Daoy (cell line): ENCODE results near the gene AP2A2. TPM values are rescaled to one million over a fixed set of nuclear protein-coding genes. Genes with fewer than 3 reads are reported as not detected.

Source experiments
- DNase-seq: peaks from one replicate; pipeline ENCODE4 v3.0.0-alpha.2; 2015; ENCODE audit warnings: low read depth
- total RNA-seq: library from RNA; depleted of rRNA; stranded (reverse); fragments of >200 nt; shearing (Covaris generic); gene quantifications from 2 replicates; pipeline ENCODE4 v1.2.3, GENCODE V29; 2014; rRNA removed

Gene AP2A2
- total RNA-seq = 14.3 and 15.8 TPM in 2 replicates

DNA sequence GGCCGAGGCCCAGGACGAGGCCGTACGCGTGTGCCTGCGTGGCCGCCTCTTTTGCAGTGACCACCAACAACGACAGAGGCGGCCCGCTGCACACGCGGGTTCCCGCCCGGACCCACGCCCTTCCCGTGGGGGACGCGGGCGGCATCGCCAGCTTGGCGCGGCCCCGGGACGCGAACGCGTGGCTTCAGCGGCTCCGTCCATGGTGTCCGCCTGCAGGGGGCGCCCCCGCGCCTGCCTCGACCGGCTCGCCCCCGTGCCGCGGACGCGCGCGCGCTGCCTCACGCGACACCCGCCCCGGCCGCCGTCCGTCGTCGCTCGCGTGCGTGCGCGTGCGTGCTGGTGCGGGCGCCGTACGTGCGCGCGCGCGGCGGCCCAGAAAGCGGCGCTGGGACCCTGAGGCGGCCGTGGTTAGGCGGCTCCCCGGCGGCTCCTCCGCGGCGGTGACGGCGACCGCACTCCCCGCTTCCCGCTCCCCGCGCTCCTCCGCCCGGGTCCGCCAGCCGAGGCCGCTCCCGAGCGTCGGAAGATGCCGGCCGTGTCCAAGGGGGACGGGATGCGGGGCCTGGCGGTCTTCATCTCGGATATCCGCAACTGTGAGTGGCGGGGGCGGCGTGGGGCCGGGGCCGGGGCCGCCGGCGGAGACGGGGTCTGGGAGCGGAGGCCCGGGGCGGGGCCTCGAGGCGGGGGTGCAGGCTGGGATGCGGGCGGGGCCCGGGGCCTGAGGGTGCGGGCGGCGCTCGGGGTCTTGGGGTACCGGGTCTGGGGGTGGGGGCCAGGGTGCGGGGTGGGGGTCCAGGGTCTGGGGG lies at the start of gene AP2A2:
TSS of gene AP2A2 (plus strand) at position 375 of the 806 bp plus-strand sequence. CDS start at position 527, 152 bp downstream.
- DNase-seq = peak; percentile 93

DNA sequence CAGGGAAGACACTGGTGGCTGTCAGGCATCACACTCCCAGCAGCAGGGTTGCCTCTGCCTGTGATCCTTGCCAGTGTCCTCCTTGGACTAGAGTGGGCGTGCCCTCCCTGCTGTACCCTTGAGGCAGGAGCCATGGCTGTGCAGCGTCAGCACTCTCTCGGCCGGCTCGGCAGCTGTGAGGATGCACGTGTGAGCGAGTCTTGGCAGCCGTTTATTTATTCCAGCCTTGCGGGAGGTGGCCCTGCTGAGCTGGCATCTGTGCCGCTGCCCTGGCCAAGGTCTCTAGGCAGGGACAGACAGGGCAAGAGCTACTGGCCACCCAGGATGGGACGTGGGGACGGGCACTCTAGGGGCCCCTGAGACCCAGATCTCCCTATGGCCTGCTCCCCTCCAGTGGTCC lies 49.1 kb upstream of the AP2A2 start:
- no peak for DNase-seq

DNA sequence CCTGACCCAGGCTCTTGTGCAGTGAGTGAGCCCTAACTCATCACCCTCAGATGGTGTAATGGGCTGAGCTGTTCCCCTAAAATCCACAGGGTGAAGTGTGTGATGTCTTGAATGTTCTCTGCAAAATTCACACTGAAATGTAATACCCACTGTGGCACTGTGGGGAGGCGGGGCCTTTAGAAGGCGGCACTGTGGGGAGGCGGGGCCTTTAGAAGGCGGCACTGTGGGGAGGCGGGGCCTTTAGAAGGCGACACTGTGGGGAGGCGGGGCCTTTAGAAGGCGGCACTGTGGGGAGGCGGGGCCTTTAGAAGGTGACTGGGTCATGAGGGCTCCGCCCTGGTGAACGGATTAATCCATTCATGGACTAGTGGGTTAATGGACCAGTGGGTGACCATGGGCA lies 48.1 kb upstream of the AP2A2 start:
- no peak for DNase-seq

DNA sequence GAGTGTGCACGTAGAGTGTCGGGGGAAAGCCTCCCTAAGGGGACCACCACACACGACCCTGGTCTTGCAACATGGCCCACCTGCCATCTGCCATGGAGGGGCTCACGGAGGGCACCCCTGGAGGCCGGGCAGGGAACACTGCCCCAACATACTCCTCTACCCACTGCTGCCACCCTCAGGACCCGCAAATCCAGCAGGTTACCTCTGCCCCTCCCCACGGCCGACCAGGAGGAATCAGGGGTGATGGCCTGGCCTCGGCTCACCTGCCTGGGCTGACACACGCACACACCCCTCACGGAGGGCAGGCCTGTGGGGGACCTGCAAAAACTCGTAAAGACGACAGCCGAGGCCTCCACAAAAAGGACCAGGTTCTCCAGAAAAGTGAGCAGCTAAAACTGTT lies 45.2 kb upstream of the AP2A2 start:
- DNase-seq = no peak

DNA sequence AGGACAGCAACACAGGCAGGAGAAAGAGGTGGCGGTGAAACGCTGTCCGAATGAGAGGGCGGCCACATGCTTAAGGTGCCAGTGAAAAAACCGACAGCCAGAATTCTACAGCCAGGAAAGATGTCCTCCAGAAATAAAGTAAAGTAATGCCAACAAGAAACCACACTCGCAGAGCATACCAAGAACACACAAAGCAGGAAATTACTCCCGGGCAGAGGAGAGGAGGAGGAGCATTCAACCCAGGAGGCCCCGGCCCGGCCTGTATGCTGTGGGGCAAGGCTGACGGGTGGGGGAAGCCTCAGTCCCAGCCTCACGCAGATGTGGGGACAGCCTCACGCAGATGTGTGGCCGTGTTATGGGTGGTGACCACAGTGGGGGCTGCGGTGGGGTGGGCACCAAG lies 43.1 kb upstream of the AP2A2 start:
- no peak for DNase-seq

DNA sequence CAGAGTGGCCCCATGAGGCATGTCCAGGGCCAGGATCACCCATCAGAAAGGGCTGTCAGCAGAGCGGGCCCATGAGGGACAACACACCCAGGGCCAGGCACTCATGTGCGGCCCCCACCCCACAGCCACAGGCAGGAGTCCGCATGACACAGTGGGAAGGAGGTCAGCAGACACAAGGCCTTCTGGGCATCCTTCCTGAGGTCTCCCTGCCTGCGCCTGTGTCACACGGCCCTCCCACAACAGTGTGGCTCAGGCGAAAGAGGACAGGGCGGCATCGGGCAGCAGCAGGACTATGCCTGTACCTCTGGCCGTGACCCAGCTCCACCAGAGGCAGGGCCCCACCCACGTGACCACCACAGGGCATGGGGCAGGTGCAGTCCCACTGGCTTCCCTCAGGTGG lies 42.1 kb upstream of the AP2A2 start:
- no peak for DNase-seq

DNA sequence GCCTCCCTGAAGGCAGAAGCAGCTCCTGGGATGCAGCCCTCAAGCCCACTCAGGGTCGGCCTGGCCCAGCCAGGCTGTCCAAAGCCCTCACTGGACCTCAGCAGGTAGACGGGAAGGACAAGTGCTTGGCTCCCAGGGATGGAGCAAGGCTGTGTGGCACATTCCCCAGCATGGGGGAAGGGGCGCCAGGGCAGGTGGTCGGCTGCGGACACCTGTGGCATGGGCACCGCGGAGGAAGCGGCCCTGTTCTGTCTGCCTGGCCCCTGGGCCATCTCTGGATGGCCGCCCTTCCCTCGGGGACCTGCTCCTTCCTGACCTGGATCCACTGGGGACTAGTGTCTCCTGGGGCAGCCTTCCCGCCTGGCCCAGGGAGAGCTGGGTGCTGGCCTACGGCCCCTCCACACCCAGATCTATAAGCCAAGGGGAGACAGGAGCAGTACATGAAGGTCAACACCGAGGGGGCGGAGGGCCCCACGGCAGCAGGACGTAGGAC lies 41.0 kb upstream of the AP2A2 start:
- DNase-seq = no peak

DNA sequence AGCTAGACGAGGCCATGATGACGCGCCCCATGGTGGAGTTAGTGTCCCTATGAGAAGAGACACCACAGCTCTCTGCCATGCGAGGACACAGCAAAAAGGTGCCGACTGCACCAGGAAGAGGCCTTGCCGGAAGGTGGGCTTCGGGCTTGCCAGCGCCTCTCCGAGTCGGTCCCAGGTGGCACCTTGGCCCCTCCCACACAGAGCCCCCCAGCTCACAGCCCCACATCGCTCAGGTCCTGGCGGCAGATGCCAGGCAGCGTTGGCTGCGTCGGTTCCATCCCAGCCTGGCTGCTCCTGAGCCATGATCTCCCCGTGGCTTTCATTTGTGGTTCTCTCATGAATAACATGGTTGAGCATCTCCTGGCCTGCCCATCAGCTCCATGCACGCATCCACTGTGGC lies 39.1 kb upstream of the AP2A2 start:
- no peak for DNase-seq

DNA sequence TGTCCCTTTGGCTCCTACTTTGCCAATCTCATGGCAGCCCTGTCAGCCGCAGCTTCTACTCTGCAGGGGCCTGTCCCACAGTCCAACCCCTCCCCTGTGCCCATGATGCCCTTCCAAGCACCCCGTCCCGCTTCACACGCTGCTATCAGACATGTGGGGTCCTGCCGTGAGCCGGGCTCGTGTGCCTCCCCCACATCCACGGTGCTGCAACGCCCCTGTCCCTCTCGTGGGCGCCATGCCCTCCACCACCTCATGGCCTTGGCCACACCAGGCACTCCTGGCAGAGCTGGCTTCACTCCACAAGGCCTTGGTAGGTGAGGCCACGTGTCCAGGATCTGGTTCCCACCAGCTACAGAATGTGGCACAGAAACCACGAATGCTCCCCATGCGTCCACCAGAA lies 38.1 kb upstream of the AP2A2 start:
- no peak for DNase-seq

DNA sequence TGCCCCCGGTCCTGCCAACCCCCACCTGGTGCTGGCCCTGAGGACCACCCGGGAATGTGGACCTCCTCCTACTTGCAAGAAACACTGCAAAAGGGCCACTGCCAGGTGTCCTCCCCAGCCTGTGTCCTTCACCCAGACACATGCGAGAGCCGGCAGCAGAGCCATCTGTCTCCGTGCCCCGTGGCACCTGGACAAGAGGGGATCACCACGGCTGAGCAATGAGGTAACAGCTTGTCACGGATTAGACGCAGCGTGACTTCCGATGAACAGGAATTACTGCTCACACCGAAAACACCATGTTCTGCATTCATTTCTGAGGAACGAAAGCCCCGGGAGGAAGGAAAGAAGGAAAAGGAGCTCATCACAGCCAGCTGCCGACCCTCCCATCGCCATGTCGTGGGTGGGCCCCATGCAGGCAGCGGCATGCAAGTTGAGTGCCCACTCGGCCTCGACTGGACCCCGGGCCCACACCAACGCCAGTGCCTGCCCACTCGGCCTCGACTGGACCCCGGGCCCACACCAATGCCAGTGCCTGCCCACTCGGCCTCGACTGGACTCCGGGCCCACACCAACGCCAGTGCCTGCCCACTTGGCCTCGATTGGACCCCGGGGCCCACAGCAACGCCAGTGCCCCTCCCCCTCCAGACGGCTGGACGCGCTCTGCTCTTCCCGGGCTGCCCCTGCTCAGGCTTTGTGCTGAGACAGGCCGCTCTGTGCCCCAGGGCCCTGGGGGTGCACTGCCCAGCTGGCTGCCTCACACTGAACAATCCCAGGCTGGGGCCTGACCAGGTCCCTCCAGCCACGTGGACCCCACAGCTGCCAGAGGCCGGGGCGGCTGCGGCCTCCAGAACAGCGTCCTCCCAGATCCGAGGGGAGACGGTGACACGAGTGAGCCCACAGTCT lies 37.1 kb upstream of the AP2A2 start:
- no peak for DNase-seq

DNA sequence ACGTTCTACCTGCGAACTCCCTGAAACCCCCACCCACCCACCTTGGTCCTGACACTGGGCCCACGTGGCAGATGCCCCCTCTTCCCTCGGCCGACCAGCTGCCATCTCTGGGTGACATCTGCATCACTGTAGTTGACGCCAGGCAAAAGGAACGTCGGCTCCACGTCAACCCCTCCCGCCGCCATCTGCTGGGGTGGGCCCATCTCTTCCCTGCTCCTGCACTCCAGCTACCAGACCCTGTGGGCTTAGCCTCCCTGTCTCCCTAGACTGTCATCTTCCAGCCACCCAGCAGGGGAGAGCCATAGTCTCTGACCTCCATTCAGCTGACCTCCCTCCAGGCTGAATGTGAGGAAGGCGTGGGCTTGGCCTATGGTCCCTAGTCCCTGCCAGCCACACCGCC lies 36.4 kb upstream of the AP2A2 start:
- DNase-seq = no peak

DNA sequence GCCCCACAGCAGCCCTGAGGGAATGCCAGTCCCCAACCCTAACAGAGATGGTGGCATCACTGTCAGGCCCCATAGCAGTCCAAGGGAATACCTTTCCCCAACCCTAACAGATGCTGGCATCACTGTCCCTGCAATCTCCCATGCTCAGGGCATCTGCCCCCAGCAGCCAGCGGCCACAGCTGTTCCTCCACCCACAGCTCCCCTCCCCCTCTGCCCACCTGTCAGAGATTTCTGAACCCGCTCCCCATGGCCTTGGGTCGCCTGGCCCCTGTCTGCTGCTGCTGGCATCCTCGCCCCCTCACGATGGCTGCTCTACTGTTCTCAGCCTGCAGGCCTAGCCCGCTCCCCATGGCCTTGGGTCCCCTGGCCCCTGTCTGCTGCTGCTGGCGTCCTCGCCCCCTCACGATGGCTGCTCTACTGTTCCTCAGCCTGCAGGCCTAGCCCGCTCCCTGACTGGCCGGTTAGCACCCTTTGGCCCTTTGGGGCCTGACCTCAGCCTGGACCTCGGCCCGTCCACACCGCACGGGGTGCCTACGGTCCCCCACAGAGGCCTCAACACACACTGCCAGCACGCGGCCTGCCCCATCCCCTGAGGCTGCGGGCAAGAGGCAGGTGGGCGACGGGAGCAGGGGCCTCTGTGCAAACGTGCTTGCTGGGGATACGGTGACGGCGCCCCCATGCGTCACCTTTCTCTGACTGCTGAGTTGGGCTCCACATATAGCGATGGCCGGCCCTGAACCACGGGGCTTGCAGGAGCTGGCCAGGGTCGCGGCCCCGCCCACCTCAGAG lies 35.8 kb upstream of the AP2A2 start:
- no peak for DNase-seq

DNA sequence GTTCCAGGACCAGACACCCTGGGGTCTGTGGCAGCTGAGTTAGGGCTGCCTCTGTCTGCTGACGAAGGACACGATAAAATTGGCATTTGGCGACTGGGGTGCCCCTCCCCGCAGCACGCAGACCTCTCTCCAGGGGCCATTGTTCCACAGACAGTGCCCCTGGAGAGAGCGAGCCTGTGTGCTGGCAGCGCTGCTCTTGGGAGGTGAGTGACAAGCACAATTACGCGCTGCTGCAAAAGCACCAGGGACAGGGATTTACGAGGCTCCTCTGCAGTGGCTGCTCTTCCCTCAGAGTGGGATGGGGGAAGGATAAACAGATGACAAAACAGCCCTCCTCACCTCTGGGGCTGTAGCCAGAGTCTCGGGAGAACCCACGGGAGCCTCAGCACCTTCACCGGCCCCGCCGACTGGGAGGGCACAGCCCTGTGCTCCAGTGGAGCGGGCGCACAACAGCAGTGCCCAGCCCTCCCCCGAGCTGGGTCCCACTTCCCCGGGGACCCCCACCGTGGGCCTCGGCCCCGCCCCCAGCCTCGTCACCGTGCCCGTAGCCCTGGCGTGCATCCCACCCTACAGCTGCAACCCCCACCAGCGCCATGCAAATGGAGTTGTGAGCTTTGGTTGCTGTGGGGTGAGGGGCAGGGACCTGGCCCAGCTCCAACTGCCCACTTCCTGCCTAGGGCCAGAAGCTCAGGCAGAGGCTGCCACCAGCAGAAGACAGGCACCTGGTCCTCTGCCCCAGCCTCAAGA lies 34.7 kb upstream of the AP2A2 start:
- no peak for DNase-seq

DNA sequence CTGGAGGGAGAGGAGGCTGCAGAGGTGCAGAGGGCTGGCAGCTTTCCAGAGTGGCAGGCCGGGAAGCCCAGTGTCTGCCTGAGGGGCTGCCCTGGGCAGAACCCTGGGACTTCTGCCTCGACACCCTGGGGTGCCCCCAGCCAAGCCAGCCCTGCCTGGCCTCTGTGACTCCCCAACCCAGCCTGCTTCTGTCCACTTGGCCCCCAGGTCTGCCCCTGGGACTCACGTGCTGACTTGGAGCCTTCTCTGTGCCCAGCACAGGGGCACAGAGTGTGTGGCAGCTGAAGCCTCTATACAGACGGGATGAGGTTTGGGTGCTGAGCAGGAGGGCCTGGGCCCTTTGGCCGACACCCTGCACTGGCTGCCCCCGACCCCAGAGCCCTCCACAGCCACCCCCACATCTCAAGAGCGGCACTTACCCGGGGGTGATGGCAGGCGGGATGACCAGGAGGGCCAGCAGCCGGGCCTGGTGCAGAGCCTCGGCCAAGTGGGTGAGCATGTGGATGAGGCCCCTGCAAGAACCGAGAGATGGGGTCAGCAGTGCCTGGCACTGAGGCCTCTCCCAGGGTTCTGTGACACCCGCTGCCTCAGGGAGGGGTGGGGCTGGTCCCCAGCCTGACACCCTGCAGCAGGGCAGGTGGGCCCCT lies 32.5 kb upstream of the AP2A2 start:
- no peak for DNase-seq

DNA sequence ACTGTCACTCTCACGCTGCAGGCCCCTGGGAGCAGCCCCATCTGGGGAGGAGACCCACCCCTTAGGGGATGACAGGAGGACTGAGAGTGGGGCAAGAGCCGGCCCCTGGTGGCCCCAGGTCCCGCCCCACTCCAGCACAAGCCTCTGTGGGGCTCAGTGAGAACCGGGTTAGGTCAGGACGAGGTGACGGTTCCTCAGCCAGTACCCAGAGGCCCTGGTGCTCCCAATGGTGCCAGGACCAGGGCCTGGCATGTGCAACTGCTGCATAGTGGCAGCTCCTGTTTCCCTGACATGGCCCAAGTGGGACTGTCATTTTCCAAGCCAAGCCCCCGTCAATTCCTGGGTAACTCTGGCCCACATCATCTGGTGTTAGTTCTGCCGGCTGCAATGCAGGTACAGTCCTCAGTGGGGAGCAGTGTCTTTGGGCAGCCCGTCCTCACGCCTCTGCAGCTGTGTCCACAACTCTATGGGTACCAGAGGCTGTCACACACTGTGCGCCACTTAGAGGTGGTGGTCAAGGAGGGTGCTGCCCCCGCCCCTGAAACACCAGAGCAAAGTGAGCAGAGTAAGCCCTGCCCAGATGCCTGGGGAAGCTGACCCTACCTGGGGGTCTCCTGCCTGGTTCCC lies 31.0 kb upstream of the AP2A2 start:
- DNase-seq = no peak

DNA sequence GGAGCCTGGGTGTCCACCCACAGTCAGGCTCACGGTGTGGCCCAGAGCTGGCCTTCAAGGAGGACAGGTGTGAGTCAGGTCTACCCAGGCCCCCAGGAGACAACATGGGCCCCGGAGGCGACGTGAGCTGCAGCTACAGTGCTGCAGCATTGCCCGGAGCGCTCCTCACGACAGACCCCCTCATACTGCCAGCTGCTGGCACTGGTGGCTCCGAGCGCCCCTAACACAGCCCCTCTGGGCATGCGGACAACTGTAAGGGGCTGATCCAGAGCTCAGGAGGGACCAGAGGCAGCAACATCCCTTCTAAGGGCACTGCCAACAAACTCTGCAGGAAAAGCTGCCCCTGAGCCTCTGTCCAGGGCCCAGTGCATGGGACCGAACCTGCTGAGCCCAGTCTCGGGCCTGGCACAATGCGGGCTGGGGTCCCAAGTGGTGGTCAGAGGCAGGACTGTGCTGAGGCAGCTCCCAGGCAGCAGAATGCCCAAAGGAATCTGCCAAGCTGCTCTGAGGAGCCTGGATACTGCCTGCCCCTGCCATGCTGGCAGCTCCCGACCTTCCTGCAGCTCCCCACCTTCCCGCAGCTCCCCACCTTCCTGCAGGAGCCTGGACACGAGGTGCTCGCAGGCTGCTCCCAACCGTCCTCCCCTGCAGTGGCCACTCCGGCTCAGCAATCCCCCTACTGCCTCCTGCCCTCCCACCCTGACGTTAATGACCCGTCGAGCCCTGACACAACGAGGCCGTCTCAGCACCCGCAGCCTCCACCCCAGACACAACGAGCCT lies 30.1 kb upstream of the AP2A2 start:
- no peak for DNase-seq

DNA sequence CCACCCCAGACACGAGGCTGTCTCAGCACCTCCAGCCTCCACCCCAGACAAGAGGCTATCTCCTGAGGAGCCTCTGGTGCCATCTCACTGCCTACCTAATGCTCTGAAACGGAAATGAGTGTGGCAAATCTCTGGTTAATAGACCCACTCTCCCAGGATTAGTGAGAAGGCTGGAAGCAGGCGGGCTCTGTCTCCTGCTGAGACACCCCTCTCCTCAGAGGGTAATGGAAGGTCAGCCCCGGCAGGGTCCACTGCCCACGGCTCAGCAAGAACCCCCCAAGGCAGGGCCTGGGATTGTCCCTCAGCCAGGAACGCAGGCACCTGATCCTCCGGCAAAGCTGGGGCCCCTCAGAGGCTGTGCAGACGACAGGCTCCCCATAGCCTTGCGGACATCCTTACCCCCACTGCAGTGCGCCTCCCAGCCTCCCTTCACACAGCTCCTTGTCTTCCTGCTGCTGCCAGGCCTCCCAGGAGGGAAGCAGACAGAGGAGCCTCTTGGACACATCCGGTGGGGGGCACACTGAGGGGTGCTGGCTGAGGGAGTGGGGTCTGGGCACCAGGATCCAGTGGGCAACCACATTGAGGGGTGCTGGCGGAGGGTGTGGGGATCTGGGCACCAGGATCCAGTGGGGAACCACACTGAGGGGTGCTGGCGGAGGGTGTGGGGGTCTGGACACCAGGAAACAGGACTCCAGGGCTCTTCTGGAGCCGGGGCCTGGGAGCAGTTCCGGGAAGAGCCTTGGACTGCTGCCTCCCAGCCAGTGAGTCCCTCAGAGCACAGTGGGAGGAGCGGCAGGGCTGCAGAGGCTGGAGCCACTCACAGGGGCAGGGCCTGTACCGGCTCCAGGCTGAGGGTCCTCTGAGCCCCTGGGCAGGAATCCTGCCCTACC lies 28.2 kb upstream of the AP2A2 start:
- no peak for DNase-seq

DNA sequence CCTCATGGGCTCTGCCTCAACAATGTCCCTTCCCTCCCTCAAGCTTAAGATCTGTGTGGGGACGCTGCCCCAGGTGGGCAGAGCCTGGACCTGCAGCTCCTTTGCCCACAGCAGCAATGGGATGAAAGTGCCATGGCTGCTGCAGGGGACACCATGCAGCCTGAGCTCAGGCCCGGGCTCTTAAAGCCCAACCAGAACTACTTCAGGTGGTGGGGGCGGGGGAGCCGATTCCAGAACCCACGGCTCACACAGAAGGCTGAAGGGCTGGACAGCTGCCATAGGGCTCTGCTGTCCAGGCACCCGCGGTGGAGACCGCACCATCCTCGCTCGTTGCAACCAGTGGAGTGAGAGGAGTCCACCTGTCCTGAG lies 27.5 kb upstream of the AP2A2 start:
- DNase-seq = no peak
